Dedifferentiated amniotic fluid mesenchymal stem cell (primary cell): ENCODE data around the gene PALD1.

ENCODE experiments used
- DNase-seq: peaks from one replicate; pipeline ENCODE4 v3.0.0-alpha.2; 2016; ENCODE audit errors: extremely low spot score

Gene PALD1

DNA sequence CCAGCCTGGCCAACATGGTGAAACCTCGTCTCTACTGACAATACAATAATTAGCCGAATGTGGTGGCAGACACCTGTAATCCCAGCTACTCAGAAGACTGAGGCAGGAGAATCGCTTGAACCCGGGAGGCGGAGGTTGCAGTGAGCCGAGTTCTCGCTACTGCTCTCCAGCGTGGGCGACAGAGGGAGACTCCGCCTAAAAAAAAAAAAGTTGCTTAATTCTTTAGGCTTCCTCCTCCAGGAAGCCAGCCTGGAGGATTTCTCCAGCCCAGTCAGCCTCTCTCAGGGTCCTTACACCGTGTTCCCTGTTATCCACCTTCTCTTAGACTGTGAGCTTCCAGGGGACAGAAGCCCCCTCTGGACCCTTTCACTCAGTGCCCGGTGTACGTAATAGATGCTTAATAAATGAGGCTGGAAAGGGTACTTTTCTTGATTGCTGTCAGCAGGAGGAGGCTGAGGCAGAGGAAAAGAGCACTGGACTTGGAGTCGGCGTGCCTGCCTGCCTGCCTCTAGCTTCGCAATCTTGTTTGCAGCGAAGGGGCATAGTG is 20.7 kb upstream of the PALD1 start:
- no peak for DNase-seq

DNA sequence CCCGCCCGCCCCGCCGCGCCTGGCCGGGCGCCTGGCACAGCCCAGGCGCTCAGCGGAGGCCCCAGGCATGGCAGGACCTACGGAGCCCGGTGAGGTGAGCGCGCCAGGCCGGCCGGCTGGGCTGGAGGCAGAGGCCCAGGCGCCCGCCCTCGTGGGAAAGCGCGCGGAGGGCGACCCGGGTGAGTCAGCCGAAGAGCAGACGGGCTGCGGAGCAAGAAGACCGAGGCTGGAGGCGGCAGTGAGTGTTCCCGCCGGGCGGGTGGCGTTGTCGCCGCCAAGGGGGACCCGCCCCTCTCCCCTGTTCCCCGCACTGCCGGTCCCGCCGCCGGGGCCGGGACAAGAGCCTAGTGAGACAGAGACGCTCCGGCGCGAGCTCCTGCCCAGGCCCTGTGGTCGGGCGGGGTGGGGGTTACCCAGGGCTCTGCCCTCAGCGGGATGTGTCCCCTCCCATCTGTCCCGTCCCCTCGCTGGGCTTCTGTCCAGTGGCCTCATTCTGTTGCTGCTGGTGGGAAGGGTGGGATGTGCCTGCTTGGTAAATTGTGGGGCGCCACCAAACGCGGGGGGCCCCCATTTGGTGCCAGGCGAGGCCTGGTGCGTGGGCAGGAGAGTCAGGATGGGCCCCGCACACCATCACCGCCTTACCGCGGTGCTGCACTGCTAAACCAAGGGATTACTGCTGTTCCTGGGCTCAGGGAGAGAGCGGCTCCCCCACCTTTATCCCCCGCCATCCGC is 20.1 kb upstream of the PALD1 start:
- DNase-seq = peak; percentile 51

DNA sequence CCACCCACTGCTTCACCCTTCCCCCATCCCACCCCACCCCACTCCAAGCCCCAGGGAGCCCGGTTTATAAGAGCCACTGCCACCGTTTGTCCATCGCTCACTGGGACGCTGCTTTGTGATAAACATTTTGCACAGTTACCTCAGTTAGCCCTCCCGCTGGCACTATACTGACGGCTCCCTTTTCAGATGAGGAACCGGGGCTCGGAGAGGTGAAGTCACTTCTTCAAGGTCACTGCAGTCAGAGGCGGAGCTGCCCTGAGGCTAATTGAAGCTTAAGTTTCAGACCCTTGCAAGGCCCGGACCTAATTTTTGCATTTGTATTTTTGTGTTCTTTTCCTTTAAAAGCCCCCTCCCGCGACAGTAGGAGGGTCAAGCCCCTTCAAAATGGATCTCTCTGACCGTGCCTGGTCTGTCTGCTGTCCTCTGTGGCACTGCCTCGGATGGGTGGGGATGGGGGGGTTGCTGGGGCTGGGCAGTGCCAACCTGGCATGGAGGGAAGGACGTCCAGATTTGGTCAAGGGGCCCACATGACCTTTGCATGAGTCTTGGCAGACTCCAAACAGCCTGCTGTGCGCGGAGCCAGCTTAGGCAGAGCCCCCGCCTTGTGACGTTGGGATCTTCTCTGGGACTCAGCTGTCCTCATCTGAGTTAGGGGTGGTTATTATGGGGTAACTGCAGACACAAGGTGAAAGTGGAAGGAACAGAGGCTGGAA is 19.4 kb upstream of the PALD1 start:
- no peak for DNase-seq

- no peak for DNase-seq
Observed at GRCh38 chr10:70459774-70460490, 18.6 kb upstream of the PALD1 start.

GRCh38 chr10:70461397-70462348 is 16.9 kb upstream of the PALD1 start:
- peak; percentile 30 for DNase-seq

GRCh38 chr10:70462349-70462984 is 16.1 kb upstream of the PALD1 start:
- DNase-seq = peak; percentile 20

DNA sequence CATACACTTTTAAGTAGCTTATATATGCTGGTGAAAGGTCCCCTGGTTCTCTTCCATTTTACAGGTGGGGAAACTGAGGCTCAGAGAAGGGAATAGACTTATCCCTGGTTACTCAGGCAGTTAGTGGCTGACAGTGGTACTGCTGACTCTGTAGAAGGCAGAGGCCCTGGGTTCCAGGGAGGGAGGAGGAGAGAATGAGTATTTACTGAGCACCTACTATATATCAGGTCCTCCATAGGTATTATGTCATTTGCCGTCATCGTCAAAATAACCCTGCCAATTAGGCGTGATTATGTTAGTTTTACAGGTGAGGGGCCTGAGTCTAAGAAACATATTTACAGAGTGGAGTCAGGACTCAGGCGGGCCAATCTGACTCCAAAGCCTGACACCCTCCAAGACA is 13.3 kb upstream of the PALD1 start:
- no peak for DNase-seq

- DNase-seq = no peak
Observed at GRCh38 chr10:70465832-70466231, 12.7 kb upstream of the PALD1 start.

- no peak for DNase-seq
Observed at GRCh38 chr10:70466951-70467350, 11.6 kb upstream of the PALD1 start.

DNA sequence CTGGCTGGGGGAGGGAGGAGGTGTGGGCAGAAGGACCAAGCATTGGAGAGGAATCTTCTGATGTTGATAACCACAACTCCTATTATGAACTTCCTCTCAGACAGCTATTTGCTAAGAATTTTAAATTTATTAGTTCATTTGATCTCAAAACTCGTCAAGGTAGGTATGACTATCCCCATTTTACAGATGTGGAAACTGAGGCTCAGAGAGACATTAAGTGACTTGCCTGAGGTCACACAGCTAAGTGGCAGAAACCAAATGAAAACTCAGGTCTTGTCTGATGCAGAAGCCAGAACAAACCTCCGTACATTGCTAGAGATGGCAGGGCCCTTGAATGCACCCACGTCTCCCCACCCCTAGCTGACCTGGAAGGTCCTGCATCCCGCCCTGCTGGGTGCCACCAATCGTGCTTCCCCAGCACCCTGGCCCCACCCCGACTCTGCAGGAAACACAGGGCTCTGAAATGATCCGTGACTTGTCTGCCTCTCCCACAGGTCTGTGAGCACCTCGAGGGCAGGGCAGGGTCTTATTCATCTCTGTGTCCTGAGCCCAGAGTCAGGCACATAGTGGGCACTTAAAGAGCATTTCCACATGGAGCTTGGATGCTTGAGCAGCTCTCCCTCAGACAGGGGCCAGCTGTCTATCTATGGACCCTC is 5.6 kb upstream of the PALD1 start:
- DNase-seq = no peak

GRCh38 chr10:70474780-70475179 is 3.8 kb upstream of the PALD1 start:
- no peak for DNase-seq

- DNase-seq = no peak
Observed at GRCh38 chr10:70475661-70476060, 2.9 kb upstream of the PALD1 start.

- DNase-seq = no peak
Observed at GRCh38 chr10:70476249-70477035, 2.1 kb upstream of the PALD1 start.

GRCh38 chr10:70477661-70478162 is 855 bp upstream of the PALD1 start:
- no peak for DNase-seq

DNA sequence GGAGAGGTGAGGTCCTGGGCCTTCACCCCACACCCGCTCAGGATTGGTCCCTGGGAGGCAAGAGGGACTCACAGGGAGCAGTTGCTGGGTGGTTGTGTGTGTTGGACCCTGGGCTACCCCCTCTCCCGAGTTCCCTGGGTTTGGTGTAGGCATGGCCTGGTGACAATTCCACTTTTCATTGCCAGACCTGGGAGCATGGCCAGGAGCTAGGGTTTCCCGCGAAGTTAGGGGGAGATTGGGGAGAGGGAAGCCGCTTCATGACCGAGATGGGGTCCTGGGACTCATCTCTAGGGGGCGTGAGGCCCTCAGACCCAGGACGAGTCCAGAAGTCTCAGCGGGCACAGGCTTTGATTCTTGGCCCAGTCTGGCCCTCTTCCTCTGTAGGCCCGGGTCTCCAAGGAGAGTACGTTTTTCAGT is 606 bp downstream of the PALD1 start:
- DNase-seq = no peak

DNA sequence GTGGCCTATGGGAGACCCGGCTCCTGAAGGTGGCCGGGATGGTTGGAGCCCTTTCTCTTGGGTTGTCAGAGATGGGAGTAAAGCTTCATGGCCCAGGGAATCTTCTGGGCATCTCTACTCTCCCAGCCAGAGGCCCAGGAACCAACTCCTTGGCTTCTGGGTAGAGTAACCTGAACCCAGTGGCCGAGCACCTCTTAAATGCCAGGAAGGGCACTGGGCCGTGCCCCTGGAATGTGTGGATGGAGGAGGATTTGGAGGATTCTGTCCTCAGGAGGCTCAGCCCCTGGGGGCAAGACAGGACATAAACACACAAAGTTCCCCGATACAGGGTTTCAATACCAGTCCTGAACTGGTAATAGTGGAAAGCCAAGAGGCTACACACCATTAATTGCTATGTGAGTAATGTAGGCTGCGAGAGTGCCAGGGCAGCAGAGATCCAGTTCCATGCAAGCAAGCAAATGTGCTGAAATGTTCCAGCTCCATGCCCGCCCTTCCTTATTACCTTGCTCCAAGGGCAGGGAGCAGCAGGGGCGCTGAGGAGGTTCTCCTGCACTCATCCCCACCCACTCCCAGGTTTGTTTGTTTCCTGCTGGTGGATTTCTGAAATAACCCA is 1.2 kb downstream of the PALD1 start:
- no peak for DNase-seq

DNA sequence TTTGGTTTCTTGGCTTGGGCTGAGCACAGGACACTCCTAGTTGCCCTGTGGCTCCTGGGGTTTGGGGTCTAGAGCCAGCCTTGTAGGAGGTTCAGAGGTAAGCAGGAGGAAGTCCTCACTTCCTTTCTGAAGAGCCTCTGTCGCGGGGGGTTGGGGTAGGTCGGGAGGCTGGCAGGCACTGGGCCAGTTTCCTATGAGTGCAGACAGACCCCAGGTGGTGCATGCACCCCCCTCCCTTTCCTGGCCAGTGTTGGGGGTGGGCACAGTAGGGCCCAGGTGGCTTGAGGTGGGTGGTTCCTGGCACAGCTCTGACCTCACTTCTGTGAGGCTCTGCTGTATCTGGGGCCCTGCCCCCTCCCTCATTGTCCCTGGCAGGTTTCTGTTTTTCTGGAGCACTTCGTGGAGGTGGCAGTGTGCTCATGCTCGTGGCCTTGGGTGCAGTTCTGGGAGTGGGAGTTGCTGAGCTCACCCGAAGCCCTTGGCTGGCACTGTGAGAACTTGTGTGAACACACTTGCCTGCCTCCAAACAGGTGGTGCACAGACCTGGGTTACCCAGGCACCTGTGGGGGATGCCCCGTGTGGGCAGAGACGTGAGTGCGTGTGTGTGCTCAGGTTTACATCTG is 1.8 kb downstream of the PALD1 start:
- no peak for DNase-seq

DNA sequence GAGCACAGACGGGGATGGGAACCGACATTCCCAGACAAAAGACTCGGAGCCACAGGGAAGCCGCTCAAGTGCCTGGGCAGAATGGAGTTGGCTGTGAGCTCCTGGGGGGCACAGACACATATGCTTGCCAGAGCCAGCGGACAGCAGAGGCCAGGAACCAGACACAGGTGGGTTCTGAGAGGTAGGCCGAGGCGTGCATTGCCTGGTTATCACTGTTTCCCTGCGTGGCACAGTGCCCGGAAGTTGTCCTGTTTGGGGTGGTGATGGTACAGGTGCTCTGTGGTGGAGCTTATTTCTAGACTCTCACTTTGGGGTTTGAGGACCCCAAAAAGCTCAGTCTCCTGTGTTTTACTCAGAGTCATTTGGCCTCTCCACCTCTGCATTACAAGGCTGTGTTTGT is 2.5 kb downstream of the PALD1 start:
- no peak for DNase-seq
